HG02943 (cell line): ENCODE results near the gene ITGA4.
"Not testable (repeated sequence)": the region's sequence is repeated elsewhere in the genome, so short reads cannot be mapped to it uniquely, and the experiment has no call there.

ENCODE experiments used
- ATAC-seq: cut with Tn5 transposase; IDR thresholded peaks from one replicate; pipeline ENCODE4 v1.9.1; 2021; ENCODE audit warnings: mild to moderate bottlenecking, low read depth, moderate library complexity; ENCODE audit not compliant: unreplicated experiment

Gene ITGA4

GRCh38 chr2:181457121-181457740 is at the start of gene ITGA4:
ITGA4 (plus strand) TSS chr2:181457386; CDS start chr2:181457655, 269 bp downstream.
- ATAC-seq, result peak; percentile 66

DNA sequence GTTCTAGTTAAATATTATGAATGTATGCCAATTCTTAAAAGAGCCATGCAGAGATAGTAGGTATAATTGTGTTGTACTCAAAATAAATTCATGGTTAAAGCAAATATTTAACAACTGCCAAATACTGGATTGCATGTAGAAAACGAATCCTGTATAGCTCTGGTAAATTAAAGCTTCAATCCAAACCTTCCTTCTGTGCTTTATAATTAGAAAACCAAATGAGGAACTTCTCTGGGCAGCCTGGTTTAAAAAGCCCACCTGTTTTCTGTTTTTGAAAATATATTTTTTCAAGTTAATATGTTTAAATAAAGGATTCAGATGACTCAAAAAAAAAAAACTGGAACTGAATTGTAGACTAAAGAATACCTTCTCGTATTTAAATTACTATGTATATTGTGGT is 48.3 kb upstream of the ITGA4 start:
- ATAC-seq, result no peak

DNA sequence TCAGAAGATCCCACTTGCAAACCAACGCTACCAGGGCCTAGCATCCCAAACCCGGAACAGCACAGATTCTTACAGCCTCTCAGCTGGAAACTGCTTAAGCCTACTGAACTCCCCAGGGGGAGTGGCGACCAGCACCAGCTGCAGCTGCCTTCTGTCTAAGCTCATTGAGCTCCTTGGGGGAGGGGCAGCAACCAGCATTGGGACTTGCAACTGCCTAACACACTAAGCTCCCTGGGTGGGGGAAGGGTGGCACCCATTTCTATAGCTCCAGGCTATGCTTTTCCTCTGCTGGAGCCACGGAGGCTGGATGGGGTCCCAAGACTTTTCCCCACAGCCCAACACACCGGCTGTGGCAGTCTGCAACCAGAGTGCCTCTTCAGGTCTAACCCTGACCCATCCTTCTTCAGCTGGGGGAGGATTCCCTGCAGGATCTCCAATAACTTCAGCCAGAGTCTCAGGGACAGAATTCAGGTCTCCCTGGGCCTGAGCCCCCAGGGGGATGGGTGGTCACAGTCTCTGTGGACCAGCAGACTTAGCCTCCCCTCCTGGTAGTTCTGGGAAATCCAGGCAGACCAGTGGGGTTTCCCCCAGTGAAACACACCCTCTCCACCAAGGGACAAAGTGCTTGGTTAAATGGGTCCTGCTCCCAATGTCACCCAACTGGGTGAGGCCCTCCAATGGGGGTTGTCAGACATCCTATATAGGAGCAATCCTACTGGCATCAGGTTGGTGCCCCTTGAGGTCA is 45.9 kb upstream of the ITGA4 start:
- ATAC-seq, result peak; percentile 94

DNA sequence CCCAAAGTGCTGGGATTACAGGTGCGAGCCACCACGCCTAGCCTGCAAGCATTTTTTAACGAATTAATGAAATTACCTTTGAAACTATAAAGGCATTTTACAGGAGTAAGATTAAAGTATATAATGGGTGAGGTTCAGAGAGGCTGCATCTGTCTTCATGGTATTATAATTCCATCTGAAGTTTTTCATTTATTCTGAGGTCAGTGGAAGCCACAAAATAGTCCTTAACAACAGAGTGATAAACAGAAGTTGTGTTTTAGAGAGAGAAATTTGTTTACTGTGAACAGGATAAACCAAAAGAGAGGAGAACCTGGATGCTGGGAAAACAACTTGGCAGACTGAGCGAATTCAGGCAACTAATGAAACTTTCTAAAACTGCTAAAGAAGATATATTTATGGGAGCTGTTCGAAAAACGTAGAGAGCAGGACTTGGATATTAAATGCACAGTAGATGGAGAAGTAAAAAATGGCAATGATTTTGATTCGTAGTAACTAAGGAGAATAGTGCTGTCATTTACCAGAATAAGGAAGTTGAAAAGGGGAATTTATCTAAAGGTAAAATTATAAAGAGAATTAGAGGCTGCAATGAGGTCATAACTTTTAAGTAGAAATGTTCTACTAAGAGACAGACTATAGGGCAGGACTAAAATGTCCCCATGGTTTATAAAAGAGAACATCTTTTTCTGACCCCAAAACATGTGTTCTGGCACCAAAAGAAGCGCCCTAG is 37.9 kb upstream of the ITGA4 start:
- ATAC-seq, result no peak

GRCh38 chr2:181420259-181421130 is 36.7 kb upstream of the ITGA4 start:
- ATAC-seq, result no peak

DNA sequence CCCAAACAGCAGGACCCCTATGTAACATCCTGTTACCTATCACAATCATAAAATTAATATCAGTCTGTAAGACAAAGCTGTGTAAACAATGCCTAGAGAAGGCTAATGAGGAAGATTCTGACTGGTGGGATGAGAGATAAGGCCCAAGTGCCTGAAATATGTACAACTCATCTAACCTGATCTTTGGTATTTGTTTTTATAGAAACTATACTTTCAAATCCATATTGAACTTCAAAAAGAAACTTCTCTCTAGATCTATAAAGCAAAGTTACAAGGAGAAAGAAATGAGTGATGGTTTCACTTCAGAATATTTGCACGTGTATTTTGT is 36.1 kb upstream of the ITGA4 start:
- no peak for ATAC-seq

DNA sequence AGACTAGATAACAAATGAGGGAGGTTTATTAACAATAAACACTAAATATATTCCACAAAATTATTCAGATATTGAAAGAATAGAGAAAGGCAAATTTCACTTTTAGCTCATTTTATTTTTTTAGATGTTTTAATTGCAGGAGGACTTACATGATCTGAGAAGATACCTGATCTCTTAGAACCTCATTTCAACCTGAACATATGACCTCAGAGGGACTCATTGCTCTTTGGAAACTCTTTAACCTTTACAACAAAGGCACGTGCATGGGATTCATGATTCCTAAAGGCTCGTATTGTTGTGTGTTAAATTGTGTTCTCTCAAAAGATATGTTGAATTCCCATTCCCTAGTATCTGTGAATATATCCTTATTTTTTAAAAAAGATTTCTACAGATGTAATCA is 35.7 kb upstream of the ITGA4 start:
- ATAC-seq, result no peak

GRCh38 chr2:181426672-181427071 is 30.5 kb upstream of the ITGA4 start:
- ATAC-seq, result no peak

DNA sequence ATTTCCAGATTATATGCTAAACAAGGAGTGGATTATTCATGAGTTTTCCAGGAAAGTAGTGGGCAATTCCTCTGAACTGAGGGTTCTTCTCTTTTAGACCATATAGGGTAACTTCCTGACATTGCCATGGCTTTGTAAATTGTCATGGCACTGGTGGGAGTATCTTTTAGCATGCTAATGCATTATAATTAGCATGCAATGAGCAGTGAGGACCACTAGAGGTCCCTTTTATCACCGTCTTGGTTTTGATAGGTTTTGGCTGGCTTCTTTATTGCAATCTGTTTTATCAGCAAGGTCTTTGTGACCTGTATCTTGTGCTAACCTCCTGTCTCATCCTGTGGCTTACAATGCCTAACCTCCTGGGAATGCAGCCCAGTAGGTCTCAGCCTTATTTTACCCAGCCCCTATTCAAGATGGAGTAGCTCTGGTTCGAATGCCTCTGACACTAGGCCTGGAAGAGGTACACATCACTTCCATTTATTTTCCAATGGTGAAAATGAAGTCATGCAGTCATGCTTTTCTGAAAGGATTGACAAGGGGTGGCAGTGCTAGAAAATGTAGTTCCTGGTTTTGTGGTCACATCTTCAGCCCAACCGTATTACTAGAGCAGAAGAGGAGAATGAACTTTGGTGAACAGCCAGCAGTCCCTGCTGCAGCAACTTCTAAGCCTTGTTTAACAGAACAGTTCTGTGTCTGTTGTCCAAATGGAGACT is 26.6 kb upstream of the ITGA4 start:
- no peak for ATAC-seq

GRCh38 chr2:181431674-181432073 is 25.5 kb upstream of the ITGA4 start:
- no peak for ATAC-seq

GRCh38 chr2:181438261-181438660 is 18.9 kb upstream of the ITGA4 start:
- no peak for ATAC-seq

- ATAC-seq, result no peak
Measured at GRCh38 chr2:181440344-181440743, 16.8 kb upstream of the ITGA4 start.

GRCh38 chr2:181440919-181441318 is 16.3 kb upstream of the ITGA4 start:
- ATAC-seq, result no peak

DNA sequence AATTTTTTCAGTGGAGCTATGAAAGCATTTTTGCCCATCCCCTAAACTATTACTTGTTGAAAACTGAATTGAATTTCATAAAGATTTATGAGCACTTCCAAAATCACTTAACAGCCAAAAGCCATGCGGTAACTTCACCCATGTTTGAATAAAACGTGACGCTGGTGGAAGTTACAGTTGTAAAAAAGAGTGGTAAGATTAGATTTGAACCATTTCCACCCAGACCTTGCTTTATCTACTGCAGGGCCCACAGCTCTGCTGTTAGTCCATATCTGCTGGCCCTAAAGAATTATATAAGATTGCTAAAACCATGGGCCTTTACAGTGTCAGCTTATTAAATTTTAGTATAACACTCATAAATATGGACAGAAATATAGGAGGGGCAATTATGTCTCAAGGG is 15.5 kb upstream of the ITGA4 start:
- no peak for ATAC-seq

DNA sequence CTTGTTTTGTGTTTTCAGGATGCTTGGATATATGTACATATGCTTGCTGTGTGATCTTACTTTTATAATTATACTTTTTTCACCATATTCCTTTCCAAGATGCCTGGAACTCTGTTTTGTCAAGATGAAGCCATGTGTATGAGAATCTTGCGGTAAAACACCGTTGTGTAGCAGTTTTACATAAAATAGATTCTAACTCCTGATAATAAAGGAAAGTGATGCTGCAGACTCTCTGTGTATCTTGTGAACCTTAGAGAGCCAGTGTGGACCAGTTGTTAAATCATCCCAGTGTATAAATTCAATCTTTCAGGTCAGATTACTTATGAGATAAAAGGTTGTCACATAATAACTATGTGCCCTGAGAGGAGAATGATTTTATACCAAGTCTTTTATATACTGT is 12.5 kb upstream of the ITGA4 start:
- no peak for ATAC-seq

GRCh38 chr2:181446985-181447384 is 10.2 kb upstream of the ITGA4 start:
- no peak for ATAC-seq

DNA sequence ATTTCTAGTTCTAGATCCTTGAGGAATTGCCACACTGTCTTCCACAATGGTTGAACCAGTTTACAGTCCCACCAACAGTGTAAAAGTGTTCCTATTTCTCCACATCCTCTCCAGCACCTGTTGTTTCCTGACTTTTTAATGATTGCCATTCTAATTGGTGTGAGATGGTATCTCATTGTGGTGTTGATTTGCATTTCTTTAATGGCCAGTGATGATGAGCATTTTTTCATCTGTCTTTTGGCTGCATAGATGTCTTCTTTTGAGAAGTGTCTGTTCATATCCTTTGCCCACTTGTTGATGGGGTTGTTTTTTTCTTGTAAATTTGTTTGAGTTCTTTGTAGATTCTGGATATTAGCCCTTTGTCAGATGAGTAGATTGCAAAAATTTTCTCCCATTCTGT is 7.9 kb upstream of the ITGA4 start:
- ATAC-seq, result not testable (repeated sequence)

GRCh38 chr2:181454686-181455450 is 2.3 kb upstream of the ITGA4 start:
- ATAC-seq, result no peak

- peak; percentile 68 for ATAC-seq
Measured at GRCh38 chr2:181456660-181457120, 496 bp upstream of the ITGA4 start.
